ENCODE measurements around the gene SMG1.
"Not testable (repeated sequence)": the region's sequence is repeated elsewhere in the genome, so short reads cannot be mapped to it uniquely, and the experiment has no call there.

DNA sequence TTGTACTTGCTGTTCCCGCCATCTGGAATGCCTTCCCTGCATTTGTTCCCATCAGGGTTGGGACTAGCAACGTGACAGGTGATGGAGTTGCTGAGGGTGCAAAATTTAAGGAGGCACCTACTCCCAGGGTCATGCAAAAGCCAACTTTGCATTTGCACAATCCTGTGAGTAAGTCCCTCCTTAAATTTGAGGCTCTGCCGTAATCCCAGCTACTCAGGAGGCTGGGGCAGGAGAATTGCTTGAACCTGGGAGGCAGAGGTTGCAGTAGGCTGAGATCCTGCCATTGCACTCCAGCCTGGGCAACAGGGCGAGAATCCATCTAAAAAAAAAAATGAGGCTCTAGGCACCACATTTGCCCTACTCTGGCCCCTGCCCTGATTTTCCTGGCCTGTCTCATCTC is 3.9 kb upstream of the SMG1 start:
- TF ChIP-seq, protein P1, sequence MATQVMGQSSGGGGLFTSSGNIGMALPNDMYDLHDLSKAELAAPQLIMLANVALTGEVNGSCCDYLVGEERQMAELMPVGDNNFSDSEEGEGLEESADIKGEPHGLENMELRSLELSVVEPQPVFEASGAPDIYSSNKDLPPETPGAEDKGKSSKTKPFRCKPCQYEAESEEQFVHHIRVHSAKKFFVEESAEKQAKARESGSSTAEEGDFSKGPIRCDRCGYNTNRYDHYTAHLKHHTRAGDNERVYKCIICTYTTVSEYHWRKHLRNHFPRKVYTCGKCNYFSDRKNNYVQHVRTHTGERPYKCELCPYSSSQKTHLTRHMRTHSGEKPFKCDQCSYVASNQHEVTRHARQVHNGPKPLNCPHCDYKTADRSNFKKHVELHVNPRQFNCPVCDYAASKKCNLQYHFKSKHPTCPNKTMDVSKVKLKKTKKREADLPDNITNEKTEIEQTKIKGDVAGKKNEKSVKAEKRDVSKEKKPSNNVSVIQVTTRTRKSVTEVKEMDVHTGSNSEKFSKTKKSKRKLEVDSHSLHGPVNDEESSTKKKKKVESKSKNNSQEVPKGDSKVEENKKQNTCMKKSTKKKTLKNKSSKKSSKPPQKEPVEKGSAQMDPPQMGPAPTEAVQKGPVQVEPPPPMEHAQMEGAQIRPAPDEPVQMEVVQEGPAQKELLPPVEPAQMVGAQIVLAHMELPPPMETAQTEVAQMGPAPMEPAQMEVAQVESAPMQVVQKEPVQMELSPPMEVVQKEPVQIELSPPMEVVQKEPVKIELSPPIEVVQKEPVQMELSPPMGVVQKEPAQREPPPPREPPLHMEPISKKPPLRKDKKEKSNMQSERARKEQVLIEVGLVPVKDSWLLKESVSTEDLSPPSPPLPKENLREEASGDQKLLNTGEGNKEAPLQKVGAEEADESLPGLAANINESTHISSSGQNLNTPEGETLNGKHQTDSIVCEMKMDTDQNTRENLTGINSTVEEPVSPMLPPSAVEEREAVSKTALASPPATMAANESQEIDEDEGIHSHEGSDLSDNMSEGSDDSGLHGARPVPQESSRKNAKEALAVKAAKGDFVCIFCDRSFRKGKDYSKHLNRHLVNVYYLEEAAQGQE (IDR thresholded peaks at IDR 0.05; ENCODE audit: low read depth, low read length) = not testable (repeated sequence)
- TF ChIP-seq MTA3 (IDR thresholded peaks at IDR 0.05; ENCODE audit: borderline replicate concordance, low read length); SP1 (IDR thresholded peaks at IDR 0.05; ENCODE audit: low read depth, low read length); SIN3A (IDR thresholded peaks at IDR 0.05; ENCODE audit: low read depth, low read length); SMC3 (IDR thresholded peaks at IDR 0.05; ENCODE audit: borderline replicate concordance, low read length); CBFB (IDR thresholded peaks at IDR 0.05; ENCODE audit: low read depth); CEBPB (IDR thresholded peaks at IDR 0.05; ENCODE audit: borderline replicate concordance in 1 of 2, low read depth in 2 of 2, low read length in 2 of 2); LARP7 (IDR thresholded peaks at IDR 0.05); EGR1 (IDR thresholded peaks at IDR 0.05; ENCODE audit: borderline replicate concordance in 1 of 2, low read depth in 2 of 2, low read length in 2 of 2): not testable (repeated sequence)
- TF ChIP-seq, protein P2, sequence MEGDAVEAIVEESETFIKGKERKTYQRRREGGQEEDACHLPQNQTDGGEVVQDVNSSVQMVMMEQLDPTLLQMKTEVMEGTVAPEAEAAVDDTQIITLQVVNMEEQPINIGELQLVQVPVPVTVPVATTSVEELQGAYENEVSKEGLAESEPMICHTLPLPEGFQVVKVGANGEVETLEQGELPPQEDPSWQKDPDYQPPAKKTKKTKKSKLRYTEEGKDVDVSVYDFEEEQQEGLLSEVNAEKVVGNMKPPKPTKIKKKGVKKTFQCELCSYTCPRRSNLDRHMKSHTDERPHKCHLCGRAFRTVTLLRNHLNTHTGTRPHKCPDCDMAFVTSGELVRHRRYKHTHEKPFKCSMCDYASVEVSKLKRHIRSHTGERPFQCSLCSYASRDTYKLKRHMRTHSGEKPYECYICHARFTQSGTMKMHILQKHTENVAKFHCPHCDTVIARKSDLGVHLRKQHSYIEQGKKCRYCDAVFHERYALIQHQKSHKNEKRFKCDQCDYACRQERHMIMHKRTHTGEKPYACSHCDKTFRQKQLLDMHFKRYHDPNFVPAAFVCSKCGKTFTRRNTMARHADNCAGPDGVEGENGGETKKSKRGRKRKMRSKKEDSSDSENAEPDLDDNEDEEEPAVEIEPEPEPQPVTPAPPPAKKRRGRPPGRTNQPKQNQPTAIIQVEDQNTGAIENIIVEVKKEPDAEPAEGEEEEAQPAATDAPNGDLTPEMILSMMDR (IDR thresholded peaks at IDR 0.05 in 2 of 3, conservative IDR thresholded peaks at IDR 0.05 in 1 of 3; ENCODE audit: control insufficient read depth in 2 of 3, extremely low read depth in 1 of 3, insufficient read depth in 1 of 3, low read depth in 3 of 3, low read length in 3 of 3) = not testable (repeated sequence)
- TF ChIP-seq, protein P3, sequence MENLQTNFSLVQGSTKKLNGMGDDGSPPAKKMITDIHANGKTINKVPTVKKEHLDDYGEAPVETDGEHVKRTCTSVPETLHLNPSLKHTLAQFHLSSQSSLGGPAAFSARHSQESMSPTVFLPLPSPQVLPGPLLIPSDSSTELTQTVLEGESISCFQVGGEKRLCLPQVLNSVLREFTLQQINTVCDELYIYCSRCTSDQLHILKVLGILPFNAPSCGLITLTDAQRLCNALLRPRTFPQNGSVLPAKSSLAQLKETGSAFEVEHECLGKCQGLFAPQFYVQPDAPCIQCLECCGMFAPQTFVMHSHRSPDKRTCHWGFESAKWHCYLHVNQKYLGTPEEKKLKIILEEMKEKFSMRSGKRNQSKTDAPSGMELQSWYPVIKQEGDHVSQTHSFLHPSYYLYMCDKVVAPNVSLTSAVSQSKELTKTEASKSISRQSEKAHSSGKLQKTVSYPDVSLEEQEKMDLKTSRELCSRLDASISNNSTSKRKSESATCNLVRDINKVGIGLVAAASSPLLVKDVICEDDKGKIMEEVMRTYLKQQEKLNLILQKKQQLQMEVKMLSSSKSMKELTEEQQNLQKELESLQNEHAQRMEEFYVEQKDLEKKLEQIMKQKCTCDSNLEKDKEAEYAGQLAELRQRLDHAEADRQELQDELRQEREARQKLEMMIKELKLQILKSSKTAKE (IDR thresholded peaks at IDR 0.05; ENCODE audit: low read depth, poor library complexity, severe bottlenecking) = not testable (repeated sequence)

All from GM12878 (cell line).